GM12873 (cell line): ENCODE measurements around the gene GPRC5C.

Source experiments
- CTCF ChIP-seq: IDR thresholded peaks from 2 replicates; pipeline ENCODE4 v1.5.1; 2012; ENCODE audit warnings: low read depth, mild to moderate bottlenecking, moderate library complexity, low read length, control low read depth; ENCODE audit not compliant: insufficient read depth; ENCODE audit errors: missing control alignments

Gene GPRC5C

GRCh38 chr17:74417178-74418045, 14.5 kb upstream of the GPRC5C start:
- TF ChIP-seq CTCF: no peak

GRCh38 chr17:74419928-74420411, 11.9 kb upstream of the GPRC5C start:
- TF ChIP-seq CTCF: no peak

- no peak for TF ChIP-seq CTCF
Measured at GRCh38 chr17:74424117-74424516, 7.8 kb upstream of the GPRC5C start.

- TF ChIP-seq CTCF: no peak
Measured at GRCh38 chr17:74424657-74425056, 7.2 kb upstream of the GPRC5C start.

GRCh38 chr17:74426551-74427047, 5.3 kb upstream of the GPRC5C start:
- no peak for TF ChIP-seq CTCF

- no peak for TF ChIP-seq CTCF
Measured at GRCh38 chr17:74427048-74427762, 4.7 kb upstream of the GPRC5C start.

GRCh38 chr17:74427763-74428153, 4.1 kb upstream of the GPRC5C start:
- TF ChIP-seq CTCF: no peak
